HepG2 (cell line): ENCODE results near the gene ANXA2.

Source experiments
- CBFB ChIP-seq: sonication (generic); formaldehyde crosslinking; IDR thresholded peaks from 2 replicates; pipeline ENCODE4 v1.4.0; 2020; ENCODE audit warnings: missing genetic modification reagents
- ZNF281 ChIP-seq: sonication (generic); formaldehyde crosslinking; IDR thresholded peaks from 2 replicates; pipeline ENCODE4 v1.4.0; 2020; ENCODE audit warnings: missing genetic modification reagents, borderline replicate concordance
- ZNF543 ChIP-seq: sonication (generic); formaldehyde crosslinking; IDR thresholded peaks from 2 replicates; pipeline ENCODE4 v1.4.0; 2020; ENCODE audit warnings: mild to moderate bottlenecking, missing genetic modification reagents
- ZNF639 ChIP-seq: conservative IDR thresholded peaks from 2 replicates; pipeline ENCODE4 v1.6.1; 2018; ENCODE audit warnings: missing genetic modification reagents

GRCh38 chr15:60390871-60391501 lies 6.8 kb downstream of the ANXA2 start:
- TF ChIP-seq ZNF543 (CRISPR knock-in tag) (no peak), ZNF281 (CRISPR knock-in tag) (no peak), ZNF639 (CRISPR knock-in tag) (no peak), CBFB (CRISPR knock-in tag) (no peak)
